ENCODE results near the gene GAMT. TPM values are rescaled to one million over a fixed set of nuclear protein-coding genes. Genes with fewer than 3 reads are reported as not detected.

GAMT gene
- polyA plus RNA-seq, 1 experiment: 26.9 TPM

DNA sequence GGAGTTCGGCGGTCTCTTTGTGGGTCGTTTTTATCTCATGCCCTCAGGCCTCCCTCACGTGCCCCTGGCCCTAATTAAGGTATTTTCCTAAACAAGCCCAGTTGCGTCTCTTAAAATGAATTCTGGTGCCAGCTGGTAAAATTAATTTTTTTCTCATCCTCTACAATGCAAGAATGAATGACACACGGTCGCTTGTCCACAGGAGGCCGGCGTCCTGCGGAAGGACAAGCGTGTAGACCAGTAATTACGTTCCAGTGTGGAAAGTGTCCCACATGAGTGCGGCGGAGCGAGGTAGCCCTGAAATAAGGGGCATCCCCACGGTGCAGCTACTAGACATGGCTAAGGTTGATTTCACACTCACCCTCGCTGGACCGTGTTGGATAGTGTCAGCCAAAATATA is 52.1 kb downstream of the GAMT start:
- CTCF ChIA-PET: no interaction called here
- Histone ChIP-seq H3K9me3 (ENCODE audit: control insufficient read depth, insufficient read depth, low read length) (no peaks in the 10 kb centered on the region), H3K27me3 (ENCODE audit: control insufficient read depth, insufficient read depth, low read length) (peaks cover 4% of the 10 kb centered on the region), H3K4me3 (ENCODE audit: low read depth, low read length) (no peak overlapping the region), H3K27ac (ENCODE audit: low read depth, low read length) (no peak overlapping the region)
- no peak for DNase-seq (ENCODE audit: low read depth, low spot score)
- TF ChIP-seq, protein P1, sequence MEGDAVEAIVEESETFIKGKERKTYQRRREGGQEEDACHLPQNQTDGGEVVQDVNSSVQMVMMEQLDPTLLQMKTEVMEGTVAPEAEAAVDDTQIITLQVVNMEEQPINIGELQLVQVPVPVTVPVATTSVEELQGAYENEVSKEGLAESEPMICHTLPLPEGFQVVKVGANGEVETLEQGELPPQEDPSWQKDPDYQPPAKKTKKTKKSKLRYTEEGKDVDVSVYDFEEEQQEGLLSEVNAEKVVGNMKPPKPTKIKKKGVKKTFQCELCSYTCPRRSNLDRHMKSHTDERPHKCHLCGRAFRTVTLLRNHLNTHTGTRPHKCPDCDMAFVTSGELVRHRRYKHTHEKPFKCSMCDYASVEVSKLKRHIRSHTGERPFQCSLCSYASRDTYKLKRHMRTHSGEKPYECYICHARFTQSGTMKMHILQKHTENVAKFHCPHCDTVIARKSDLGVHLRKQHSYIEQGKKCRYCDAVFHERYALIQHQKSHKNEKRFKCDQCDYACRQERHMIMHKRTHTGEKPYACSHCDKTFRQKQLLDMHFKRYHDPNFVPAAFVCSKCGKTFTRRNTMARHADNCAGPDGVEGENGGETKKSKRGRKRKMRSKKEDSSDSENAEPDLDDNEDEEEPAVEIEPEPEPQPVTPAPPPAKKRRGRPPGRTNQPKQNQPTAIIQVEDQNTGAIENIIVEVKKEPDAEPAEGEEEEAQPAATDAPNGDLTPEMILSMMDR (IDR thresholded peaks at IDR 0.05; ENCODE audit: low read depth, low read length): no peak
- POLR2A ChIA-PET: no interaction called here

Other genes with a start within 250 kb of the GAMT start
- gene SBNO2, start 227.3 kb downstream of the GAMT start, polyA plus RNA-seq (2011; rRNA removed): 9.9 and 14.2 TPM in 2 replicates
- gene STK11, start 195.8 kb downstream of the GAMT start, polyA plus RNA-seq (2011; rRNA removed): 24.6 and 26.6 TPM in 2 replicates
- 1.1 and 1.6 TPM in 2 replicates for gene CBARP, start 163.5 kb downstream of the GAMT start, polyA plus RNA-seq (2011; rRNA removed)
- gene ATP5F1D, start 159.8 kb downstream of the GAMT start, polyA plus RNA-seq (2011; rRNA removed): 36.4 and 55.1 TPM in 2 replicates
- 6.6 and 10.6 TPM in 2 replicates for gene MIDN, start 153.0 kb downstream of the GAMT start, polyA plus RNA-seq (2011; rRNA removed)
- gene CIRBP, start 132.2 kb downstream of the GAMT start, polyA plus RNA-seq (2011; rRNA removed): 269 and 274 TPM in 2 replicates
- gene FAM174C, start 126.0 kb downstream of the GAMT start, polyA plus RNA-seq (2011; rRNA removed): 16.6 and 29.1 TPM in 2 replicates
- gene EFNA2, start 115.7 kb downstream of the GAMT start, polyA plus RNA-seq (2011; rRNA removed): not detected in 2 replicates
- gene NDUFS7, start 17.6 kb downstream of the GAMT start, polyA plus RNA-seq (2011; rRNA removed): 26.1 and 45.5 TPM in 2 replicates
- gene DAZAP1, start 6.0 kb upstream of the GAMT start, polyA plus RNA-seq (2011; rRNA removed): 45.8 and 52.8 TPM in 2 replicates
- 596 and 980 TPM in 2 replicates for gene RPS15, start 36.9 kb upstream of the GAMT start, polyA plus RNA-seq (2011; rRNA removed)
- gene APC2, start 48.6 kb upstream of the GAMT start, polyA plus RNA-seq (2011; rRNA removed): 0.09 and 0.17 TPM in 2 replicates
- 14.5 and 17.5 TPM in 2 replicates for gene C19orf25, start 77.7 kb upstream of the GAMT start, polyA plus RNA-seq (2011; rRNA removed)
- gene PCSK4, start 88.8 kb upstream of the GAMT start, polyA plus RNA-seq (2011; rRNA removed): 0.40 TPM in 2 replicates
- gene REEP6, start 89.6 kb upstream of the GAMT start, polyA plus RNA-seq (2011; rRNA removed): 0.84 and 1.1 TPM in 2 replicates
- gene ADAMTSL5, start 111.5 kb upstream of the GAMT start, polyA plus RNA-seq (2011; rRNA removed): 5.6 and 7.5 TPM in 2 replicates
- gene PLK5, start 122.5 kb upstream of the GAMT start, polyA plus RNA-seq (2011; rRNA removed): not detected in 2 replicates
- 5.4 and 6.2 TPM in 2 replicates for gene MEX3D, start 166.8 kb upstream of the GAMT start, polyA plus RNA-seq (2011; rRNA removed)
- 21.9 and 35.4 TPM in 2 replicates for gene MBD3, start 191.3 kb upstream of the GAMT start, polyA plus RNA-seq (2011; rRNA removed)
- gene UQCR11, start 203.9 kb upstream of the GAMT start, polyA plus RNA-seq (2011; rRNA removed): 153 and 166 TPM in 2 replicates